Mesendoderm (in vitro differentiated cells): Measurements from ENCODE around the gene MEIOB.

Source experiments
- DNase-seq: peaks from one replicate; pipeline ENCODE4 v3.0.0; 2013
- H2AK5ac ChIP-seq: 2 replicates; pipeline ENCODE4 v1.6.1; 2013; ENCODE audit warnings: low read length, inconsistent platforms
- H2BK120ac ChIP-seq: 2 replicates; pipeline ENCODE4 v1.6.1; 2013; ENCODE audit warnings: low read depth, mild to moderate bottlenecking, low read length, moderate library complexity, mixed read lengths
- H2BK15ac ChIP-seq: replicated peaks from 2 replicates; pipeline ENCODE4 v1.6.1; 2013; ENCODE audit warnings: low read depth, mild to moderate bottlenecking, moderate library complexity
- H2BK5ac ChIP-seq: 2 replicates; pipeline ENCODE4 v1.6.1; 2013; ENCODE audit warnings: low read length, inconsistent platforms
- H3K18ac ChIP-seq: 2 replicates; pipeline ENCODE4 v1.6.1; 2013; ENCODE audit warnings: mild to moderate bottlenecking, low read length, mixed read lengths
- H3K23ac ChIP-seq: one replicate; pipeline ENCODE4 v1.6.1; 2013; ENCODE audit warnings: low read length
- H3K27ac ChIP-seq: 2 replicates; pipeline ENCODE4 v1.5.1; 2013; ENCODE audit warnings: low read depth, mild to moderate bottlenecking, inconsistent platforms, low read length, moderate library complexity
- H3K27me3 ChIP-seq: 2 replicates; pipeline ENCODE4 v1.6.1; 2013; ENCODE audit warnings: low read length, control low read depth, mild to moderate bottlenecking, inconsistent platforms; ENCODE audit not compliant: insufficient read depth, poor library complexity
- H3K36me3 ChIP-seq: 2 replicates; pipeline ENCODE4 v1.6.1; 2013; ENCODE audit warnings: low read length, inconsistent platforms; ENCODE audit not compliant: control insufficient read depth, insufficient read depth
- H3K4ac ChIP-seq: one replicate; pipeline ENCODE4 v1.6.1; 2013; ENCODE audit warnings: low read depth, mild to moderate bottlenecking, low read length, moderate library complexity
- H3K4me1 ChIP-seq: 2 replicates; pipeline ENCODE4 v1.6.1; 2013; ENCODE audit warnings: low read depth, low read length, inconsistent platforms; ENCODE audit not compliant: control insufficient read depth
- H3K4me2 ChIP-seq: 2 replicates; pipeline ENCODE4 v1.6.1; 2013; ENCODE audit warnings: low read length
- H3K4me3 ChIP-seq: 2 replicates; pipeline ENCODE4 v1.5.1; 2013; ENCODE audit warnings: mild to moderate bottlenecking, low read length
- H3K56ac ChIP-seq: one replicate; pipeline ENCODE4 v1.6.1; 2013; ENCODE audit warnings: low read length
- H3K79me1 ChIP-seq: 2 replicates; pipeline ENCODE4 v1.6.1; 2013; ENCODE audit warnings: low read length, inconsistent platforms
- H3K79me2 ChIP-seq: 2 replicates; pipeline ENCODE4 v1.6.1; 2013; ENCODE audit warnings: mild to moderate bottlenecking, low read length; ENCODE audit not compliant: control insufficient read depth, insufficient read depth
- H3K9ac ChIP-seq: 2 replicates; pipeline ENCODE4 v1.6.1; 2013; ENCODE audit warnings: low read length, inconsistent platforms
- H4K5ac ChIP-seq: one replicate; pipeline ENCODE4 v1.6.1; 2013; ENCODE audit warnings: low read length
- H4K8ac ChIP-seq: one replicate; pipeline ENCODE4 v1.6.1; 2013; ENCODE audit warnings: low read depth, mild to moderate bottlenecking, control low read depth, low read length, moderate library complexity
- WGBS: extraction: QIAGEN DNeasy Blood & Tissue Kit; methylation state at CpG from one replicate; pipeline ENCODE4 v1.1.7; 2013; ENCODE audit warnings: low lambda C conversion rate, missing lambda C conversion rate; ENCODE audit not compliant: insufficient coverage; ENCODE audit errors: extremely low coverage; 5-methylcytosine and 5-hydroxymethylcytosine counted together

The MEIOB gene

DNA sequence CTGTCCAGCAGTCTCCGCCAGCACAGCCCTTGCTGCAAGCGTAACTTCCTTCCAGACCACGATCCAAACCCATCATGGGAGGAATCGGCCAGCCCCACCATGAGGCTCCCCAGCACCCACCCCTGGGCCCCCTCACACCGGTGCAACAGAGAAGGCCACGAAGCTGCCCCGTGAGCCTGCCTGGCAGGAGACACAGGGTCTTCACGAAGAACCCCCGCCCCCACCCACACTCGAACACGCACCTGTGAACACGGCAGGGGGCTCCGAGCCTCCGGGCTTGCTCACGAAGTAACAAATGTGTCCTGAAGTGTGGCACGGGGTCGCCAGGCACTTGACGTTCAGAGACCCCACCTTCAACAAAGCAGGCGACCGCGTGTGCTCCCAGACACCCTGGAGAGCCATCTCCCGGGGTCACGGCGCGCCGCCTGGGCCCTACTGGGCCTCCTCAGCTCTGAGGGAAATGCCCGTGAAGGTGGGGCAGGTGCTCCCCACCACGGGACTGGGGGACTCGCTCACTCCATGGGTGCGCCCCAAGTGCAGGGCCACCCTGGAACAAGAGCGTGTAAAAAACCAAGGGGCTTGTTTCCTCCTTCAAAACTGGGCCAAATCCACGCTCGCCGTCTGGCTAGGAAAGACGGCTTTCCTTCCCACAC, 53.0 kb downstream of the MEIOB start:
- Histone ChIP-seq H4K8ac (no peak overlapping the region), H3K4me3 (no peak overlapping the region), H3K4me1 (no peaks in the 10 kb centered on the region), H3K18ac (no peak overlapping the region), H2BK5ac (no peak overlapping the region), H3K9ac (no peak overlapping the region), H3K4me2 (no peak overlapping the region), H2BK120ac (no peak overlapping the region), H2AK5ac (no peak overlapping the region), H4K5ac (no peak overlapping the region), H3K79me1 (no peaks in the 10 kb centered on the region), H3K27ac (no peak overlapping the region), H3K56ac (no peak overlapping the region), H3K36me3 (no peaks in the 10 kb centered on the region), H3K27me3 (no peaks in the 10 kb centered on the region), H3K23ac (no peak overlapping the region), H2BK15ac (no peak overlapping the region), H3K79me2 (no peaks in the 10 kb centered on the region), H3K4ac (no peak overlapping the region)
- no CpG with 5 or more reads among the region's 35 CpGs for WGBS
- no peak for DNase-seq

DNA sequence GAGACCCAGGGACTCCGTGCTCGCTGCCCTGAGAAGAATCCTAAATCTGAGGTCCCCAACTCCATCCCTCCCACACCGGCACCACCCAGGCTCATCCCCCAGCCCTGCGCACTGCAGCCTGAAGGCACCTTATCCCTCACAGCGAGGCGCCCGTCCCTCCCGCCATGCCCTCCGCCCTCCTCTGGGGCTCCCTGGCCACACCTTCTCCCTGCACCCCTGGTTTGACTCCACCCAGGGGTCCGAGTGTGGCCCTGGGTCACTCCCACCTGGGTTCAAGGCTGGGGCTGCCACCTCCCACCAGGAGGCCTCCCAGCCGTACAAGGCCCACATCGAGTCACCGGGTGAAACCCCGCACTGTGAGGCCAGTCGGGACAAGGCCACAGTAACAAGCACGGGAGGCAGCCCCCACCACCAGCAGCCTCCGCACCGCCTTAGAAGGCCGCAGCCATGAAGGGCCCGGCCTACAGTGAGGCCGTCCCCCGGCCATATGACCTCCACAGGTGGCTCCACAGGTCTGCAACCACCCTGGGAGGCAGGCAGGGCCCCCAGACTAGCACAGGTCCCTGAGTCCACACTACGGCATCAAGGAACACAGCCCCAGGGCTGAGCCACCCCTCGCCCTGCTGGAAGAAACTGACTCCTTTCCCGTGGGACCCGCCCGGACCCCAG, 53.6 kb downstream of the MEIOB start:
- Histone ChIP-seq H3K27ac (no peak overlapping the region), H3K79me2 (no peaks in the 10 kb centered on the region), H3K79me1 (no peaks in the 10 kb centered on the region), H3K4me2 (no peak overlapping the region), H2BK5ac (no peak overlapping the region), H4K5ac (no peak overlapping the region), H3K9ac (no peak overlapping the region), H3K18ac (no peak overlapping the region), H2AK5ac (no peak overlapping the region), H3K23ac (no peak overlapping the region), H4K8ac (no peak overlapping the region), H3K4me1 (no peaks in the 10 kb centered on the region), H2BK120ac (no peak overlapping the region), H2BK15ac (no peak overlapping the region), H3K4me3 (no peak overlapping the region), H3K56ac (no peak overlapping the region), H3K4ac (no peak overlapping the region), H3K36me3 (no peaks in the 10 kb centered on the region), H3K27me3 (no peaks in the 10 kb centered on the region)
- WGBS = no CpG with 5 or more reads among the region's 27 CpGs
- DNase-seq = no peak

DNA sequence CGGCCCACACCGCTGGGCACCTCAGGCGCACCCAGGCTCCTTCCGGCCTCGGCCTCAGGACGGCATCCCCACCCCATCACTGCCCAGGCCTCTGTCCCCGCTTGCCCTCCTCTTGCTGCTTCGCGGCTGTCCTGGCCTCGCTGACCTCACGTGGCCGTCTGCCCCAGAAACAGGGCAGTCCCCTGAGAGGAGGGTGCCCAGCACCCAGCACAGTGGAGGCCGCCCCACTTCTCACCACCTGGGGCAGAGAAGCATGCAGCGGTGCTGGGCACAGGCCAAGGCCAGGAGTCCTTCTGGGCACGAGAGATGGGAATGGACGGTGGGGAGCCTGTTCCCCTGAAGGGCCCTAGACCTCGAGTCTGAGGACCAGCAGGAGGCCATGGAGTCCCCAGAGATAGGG, 54.2 kb downstream of the MEIOB start:
- H3K27me3 ChIP-seq = no peaks in the 10 kb centered on the region
- H3K27ac ChIP-seq = no peak overlapping the region
- no peak overlapping the region for H3K18ac ChIP-seq
- no peaks in the 10 kb centered on the region for H3K79me1 ChIP-seq
- H3K4me1 ChIP-seq = no peaks in the 10 kb centered on the region
- no peak overlapping the region for H2AK5ac ChIP-seq
- no CpG with 5 or more reads among the region's 17 CpGs for WGBS
- H3K23ac ChIP-seq = no peak overlapping the region
- H3K4ac ChIP-seq = no peak overlapping the region
- H3K4me3 ChIP-seq = no peak overlapping the region
- DNase-seq = no peak
- no peak overlapping the region for H2BK5ac ChIP-seq
- H3K56ac ChIP-seq = no peak overlapping the region
- no peak overlapping the region for H3K4me2 ChIP-seq
- no peaks in the 10 kb centered on the region for H3K79me2 ChIP-seq
- no peak overlapping the region for H4K8ac ChIP-seq
- no peak overlapping the region for H2BK15ac ChIP-seq
- no peak overlapping the region for H4K5ac ChIP-seq
- H3K9ac ChIP-seq = no peak overlapping the region
- no peaks in the 10 kb centered on the region for H3K36me3 ChIP-seq
- H2BK120ac ChIP-seq = no peak overlapping the region

DNA sequence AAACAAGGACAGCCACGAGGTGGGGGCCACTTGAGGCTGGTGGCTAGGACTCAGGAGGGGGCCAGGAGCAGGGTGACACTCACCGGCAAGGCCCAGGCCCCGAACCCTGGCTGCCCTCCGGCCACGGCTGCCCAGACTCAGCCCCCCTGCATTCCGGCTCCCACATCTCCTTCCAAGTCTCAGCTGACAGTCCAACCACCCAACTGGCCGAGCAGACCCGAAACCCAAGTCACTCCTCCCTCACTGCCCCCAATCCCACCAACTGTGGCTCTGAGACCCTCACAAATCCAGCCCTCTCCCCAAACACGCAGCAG, 54.7 kb downstream of the MEIOB start:
- Histone ChIP-seq H4K5ac (no peak overlapping the region), H4K8ac (no peak overlapping the region), H2AK5ac (no peak overlapping the region), H3K4me1 (no peaks in the 10 kb centered on the region), H3K56ac (no peak overlapping the region), H3K9ac (no peak overlapping the region), H3K79me2 (no peaks in the 10 kb centered on the region), H3K36me3 (no peaks in the 10 kb centered on the region), H3K79me1 (no peaks in the 10 kb centered on the region), H3K4me2 (no peak overlapping the region), H3K27ac (no peak overlapping the region), H3K4me3 (no peak overlapping the region), H2BK5ac (no peak overlapping the region), H3K4ac (no peak overlapping the region), H3K27me3 (no peaks in the 10 kb centered on the region), H3K23ac (no peak overlapping the region), H3K18ac (no peak overlapping the region), H2BK120ac (no peak overlapping the region), H2BK15ac (no peak overlapping the region)
- WGBS = no CpG with 5 or more reads among the region's 9 CpGs
- no peak for DNase-seq

DNA sequence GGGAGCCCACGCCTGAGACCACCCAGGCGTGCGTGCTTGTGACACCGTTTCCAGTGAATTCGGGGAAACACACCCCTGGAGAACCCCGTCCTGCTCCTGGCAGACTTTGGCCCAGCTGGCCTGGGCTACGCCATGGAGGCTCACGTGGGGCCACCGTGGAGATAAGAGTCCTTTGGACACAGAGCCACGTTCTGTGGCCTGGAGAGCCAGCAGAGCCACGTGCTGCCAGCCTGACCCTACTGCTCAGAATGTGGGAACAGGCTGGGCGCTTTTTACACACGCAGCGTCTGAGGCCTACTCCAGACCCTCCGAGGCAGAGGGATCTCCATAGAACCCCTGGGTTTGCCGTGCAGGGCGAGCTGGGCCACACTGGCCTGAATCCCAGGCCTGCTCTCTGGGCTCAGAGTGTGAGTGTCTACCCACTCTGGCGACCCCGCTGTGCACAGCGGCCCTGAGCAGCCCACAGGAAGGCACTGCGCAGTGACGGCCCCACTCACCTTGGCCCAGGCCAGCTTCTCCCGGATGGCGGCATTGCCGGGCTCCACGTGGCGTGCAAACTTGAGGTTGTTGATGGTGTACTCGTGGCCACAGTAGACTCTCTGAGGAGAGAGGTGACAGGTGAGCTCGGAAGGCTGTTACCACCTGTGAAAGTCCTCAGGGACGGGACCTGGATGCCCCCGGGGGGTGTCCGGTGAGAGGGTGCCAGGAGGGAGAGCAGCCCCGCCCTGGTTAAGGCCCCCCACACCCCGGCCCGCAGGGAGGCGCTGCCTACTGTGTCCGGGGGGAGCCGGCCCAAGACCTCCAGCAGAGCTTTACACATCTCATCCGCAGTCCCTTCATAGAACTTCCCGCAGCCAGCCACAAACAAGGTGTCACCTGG, 55.3 kb downstream of the MEIOB start:
- Histone ChIP-seq H2AK5ac (no peak overlapping the region), H3K27me3 (no peaks in the 10 kb centered on the region), H2BK15ac (no peak overlapping the region), H3K4ac (no peak overlapping the region), H3K18ac (no peak overlapping the region), H3K79me1 (no peaks in the 10 kb centered on the region), H3K4me1 (no peaks in the 10 kb centered on the region), H2BK5ac (no peak overlapping the region), H4K5ac (no peak overlapping the region), H3K23ac (no peak overlapping the region), H3K9ac (no peak overlapping the region), H3K79me2 (no peaks in the 10 kb centered on the region), H3K4me3 (no peak overlapping the region), H4K8ac (no peak overlapping the region), H3K56ac (no peak overlapping the region), H3K27ac (no peak overlapping the region), H3K4me2 (no peak overlapping the region), H2BK120ac (no peak overlapping the region), H3K36me3 (no peaks in the 10 kb centered on the region)
- WGBS = no CpG with 5 or more reads among the region's 40 CpGs
- no peak for DNase-seq
